NCI-H774 (cell line): ENCODE data around the gene AGXT2.
"Not testable (repeated sequence)": the region's sequence is repeated elsewhere in the genome, so short reads cannot be mapped to it uniquely, and the experiment has no call there.

Experiments
- DNase-seq: peaks from one replicate; lab custom pipeline; 2025; lab: John Stamatoyannopoulos, UW

The AGXT2 gene

DNA sequence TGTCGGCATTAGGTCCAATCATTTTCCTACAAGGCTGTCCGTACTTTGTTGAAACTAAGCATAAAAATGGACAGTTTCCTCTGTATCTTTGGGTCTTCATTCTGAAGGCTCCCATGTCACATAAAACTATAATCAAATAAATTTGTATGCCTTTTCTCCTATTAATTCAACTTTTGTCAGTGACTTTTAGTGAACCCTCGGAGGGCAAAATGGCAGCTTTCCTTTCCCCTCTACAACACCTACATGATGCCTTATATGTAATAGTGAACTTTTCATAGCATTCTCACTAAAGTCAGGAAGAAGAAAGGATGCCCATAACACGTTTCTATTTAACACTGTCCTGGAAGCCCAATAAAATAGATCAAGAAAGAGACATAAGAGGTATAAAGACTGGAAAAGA, 5.1 kb upstream of the AGXT2 start:
- no peak for DNase-seq

DNA sequence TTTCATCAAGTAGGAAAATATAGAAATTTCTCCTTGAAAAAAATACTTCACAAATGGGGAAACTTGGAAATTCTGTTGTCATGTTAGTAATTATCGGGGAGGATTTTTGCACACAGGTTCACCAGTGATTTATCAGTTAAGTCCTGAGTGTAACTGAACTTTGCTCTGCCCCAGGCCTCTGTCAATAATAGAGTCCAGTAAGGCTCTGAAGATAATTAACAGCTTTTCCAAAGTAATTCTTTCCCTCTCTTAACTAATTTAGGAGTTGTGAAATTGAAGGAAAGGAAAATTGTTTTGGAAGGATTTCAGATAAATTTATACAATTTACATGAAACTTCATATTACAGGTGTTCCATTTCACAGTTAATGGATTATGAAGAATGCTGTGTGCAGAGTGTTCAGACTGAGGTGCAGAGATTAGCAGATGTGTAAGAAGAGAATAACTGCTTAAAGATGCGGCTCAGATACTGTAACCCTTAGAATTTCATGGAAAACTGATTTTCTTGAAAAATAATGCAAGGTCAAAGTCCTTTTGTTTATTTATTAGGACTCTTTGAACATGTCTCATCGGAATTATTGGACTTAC, 2.9 kb upstream of the AGXT2 start:
- no peak for DNase-seq

DNA sequence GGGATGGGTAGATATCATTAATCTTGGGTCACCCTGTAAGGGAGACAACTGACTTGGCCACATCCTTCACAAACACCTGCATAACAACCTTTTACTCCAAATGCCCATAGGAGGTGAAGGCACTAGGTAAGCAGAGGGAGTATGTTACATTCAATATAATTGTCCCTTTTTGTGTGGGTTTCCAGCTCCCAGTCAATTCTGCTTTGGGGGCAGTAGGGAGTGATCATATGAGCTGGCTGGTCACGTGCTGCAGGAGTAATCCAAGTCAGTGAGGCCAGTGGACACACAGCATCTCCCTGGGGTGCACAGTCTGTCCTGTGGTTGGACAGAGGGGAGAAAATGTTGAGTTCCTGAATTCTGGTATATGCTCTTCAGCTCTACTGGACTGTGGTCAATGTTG, 1.2 kb upstream of the AGXT2 start:
- DNase-seq: no peak

DNA sequence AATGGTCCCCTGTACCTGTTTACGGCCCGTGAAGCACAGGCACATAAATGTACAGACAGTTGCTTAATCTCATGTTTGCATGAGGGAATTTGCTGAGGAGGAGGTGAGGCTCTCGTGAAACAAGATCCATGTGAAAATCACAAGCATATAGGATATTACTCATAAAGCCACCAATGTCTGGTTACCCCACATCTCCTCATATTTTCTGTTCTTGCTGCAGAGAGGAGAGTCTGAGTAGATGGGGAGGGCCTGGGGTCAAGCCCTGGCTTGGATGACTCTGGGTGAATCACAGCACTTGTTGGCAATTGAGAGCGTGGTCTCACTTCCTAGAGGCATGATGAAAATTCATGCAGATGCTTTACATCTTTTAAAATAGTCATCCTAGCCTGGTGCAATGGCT, 975 bp downstream of the AGXT2 start:
- no peak for DNase-seq

DNA sequence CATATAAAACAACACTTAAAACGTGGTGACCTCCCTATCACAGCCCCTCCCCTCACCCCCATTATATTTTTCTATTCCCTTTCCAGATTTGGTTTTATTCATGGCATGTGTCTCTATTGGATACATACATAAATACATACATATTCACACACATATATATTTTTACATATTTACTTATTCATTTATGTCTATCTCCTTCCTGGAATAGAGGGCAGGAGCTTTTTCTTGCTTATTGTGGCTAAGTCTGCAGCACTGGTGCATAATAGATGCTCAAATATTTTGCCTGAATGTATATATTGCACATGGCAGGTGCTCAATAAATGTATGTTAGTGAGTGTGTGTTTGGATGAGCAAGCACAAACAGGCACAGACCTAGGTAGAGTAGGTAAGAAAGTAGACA, 2.5 kb downstream of the AGXT2 start:
- no peak for DNase-seq

DNA sequence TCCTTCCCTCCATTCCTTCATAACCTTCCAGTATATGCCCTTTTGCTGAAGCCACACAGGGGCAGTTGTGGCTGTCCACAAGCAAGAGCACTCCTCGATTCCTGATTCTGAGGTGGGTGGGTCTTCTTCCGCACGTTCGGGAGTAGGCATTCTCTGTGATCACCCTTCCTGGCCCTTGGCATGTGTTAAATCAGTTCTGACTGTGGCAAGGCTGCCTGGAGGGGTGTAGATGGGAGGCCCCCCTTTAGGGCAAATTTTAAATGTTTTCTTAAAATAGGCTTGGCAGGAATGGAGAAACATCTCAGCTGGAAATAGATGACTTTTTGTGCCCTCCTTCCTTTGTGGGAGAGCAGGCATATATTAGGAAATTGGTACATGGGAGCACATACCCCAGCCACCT, 3.1 kb downstream of the AGXT2 start:
- no peak for DNase-seq

DNA sequence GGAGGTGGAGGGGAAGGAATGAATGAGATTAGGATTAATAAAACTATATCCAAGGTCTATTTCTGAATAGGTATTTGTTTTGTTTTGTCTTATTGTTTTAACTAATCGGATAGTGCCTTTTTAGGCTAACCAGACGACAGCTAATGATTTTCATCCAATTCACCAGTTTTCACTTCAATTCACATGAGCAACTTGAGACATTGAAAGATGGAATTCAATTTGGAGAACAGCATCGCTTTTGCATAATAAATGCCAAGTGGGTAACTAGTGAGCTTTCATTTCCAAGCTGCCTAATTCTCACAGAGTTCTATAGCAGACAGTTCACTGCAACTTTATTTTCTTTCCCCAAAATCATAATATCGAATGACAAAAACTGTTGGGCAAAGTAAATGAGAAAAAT, 5.0 kb downstream of the AGXT2 start:
- no peak for DNase-seq

DNA sequence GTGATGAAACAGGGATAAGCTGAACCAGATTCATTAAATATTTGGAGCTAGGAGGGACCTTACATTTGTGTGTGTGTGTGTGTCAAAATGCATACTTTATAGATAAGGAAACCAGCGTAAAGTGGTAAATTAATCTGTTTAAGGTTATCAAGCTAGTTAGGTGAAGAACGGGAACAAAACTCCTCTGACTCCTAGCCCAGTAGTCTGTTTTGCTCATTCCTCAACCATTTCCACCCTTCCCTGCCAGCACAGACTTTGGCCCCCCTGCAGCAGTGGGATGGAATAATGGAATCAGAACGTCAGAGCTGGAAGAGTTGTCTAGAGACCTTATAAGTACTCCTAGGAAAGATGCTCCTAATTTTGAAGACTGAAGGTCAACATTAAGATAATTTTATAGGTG, 6.5 kb downstream of the AGXT2 start:
- no peak for DNase-seq

DNA sequence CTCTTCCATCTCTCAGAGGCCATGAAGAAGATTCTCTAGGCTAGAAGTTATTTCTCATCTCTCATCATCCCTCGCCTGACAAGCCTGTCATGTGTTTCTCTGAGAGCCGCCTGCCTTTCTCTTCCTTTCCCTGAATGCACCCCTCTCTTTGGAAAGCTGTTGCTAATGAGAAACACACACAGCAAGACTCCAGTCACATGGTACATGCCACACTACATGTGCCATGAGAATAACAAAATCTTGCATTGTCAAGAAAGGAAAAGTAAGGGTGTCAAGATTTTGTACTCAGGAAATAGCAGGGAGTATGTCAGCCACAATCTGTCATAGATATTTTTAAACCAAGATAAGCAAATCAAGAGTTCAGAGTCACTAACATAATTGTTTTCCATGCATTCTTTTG, 8.9 kb downstream of the AGXT2 start:
- DNase-seq: no peak

- no peak for DNase-seq
Observed at GRCh38 chr5:35036536-35036935, 11.2 kb downstream of the AGXT2 start.

DNA sequence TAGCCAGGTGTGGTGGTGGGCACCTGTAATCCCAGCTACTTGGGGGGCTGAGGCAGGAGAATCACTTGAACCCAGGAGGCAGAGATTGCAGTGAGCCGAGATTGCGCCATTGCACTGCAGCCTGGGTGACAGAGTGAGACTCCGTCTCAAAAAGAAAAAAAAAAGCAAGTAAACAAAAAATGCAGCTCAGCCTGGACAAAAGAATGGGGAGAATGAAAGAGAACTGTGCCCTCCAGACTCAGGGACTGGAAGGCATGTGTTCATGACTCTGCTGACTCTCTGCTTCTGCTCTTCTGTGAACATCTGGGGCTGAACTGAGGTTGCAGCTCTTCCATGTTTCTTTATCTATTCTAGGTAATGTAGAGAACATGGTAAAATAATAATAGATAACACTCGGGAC, 11.8 kb downstream of the AGXT2 start:
- not testable (repeated sequence) for DNase-seq

DNA sequence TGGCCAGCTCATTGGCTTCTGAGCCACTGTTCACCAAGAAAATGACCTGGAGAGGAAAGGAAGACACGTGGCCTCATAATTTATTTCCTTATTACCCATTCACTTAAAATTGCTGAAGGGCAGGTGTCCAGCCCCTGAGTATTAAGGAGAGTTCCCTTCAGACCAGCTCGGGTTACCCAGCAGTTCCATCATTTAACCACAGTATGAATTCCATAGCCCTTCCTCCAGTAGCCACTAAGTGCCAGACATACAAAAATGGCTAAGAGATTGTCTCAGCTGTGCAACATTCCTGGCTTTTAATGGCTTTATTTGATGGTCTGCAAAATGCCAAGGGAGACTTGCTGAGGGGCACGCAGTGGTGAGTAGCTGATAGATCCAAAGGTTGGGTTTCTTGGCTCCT, 12.5 kb downstream of the AGXT2 start:
- no peak for DNase-seq

DNA sequence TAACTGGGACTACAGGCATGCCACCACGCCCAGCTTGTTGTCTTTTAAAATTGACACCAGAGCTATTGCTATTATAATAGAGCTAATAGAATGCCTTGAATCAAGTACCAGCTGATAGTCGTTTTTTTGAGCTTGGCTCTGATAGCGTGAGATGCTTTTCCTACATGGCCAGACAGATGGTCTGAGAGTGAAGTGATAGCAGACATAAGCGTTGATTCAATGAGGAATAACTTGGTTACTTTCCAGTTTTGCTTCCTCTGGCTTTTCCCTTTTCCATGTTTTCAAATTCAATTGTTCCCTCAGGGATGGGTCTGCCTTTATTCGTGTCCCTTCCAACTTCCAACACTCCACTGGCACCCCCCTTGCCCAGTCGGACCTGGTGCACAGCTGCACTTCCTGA, 15.4 kb downstream of the AGXT2 start:
- DNase-seq: no peak

- DNase-seq: no peak
Observed at GRCh38 chr5:35031276-35031675, 16.5 kb downstream of the AGXT2 start.

DNA sequence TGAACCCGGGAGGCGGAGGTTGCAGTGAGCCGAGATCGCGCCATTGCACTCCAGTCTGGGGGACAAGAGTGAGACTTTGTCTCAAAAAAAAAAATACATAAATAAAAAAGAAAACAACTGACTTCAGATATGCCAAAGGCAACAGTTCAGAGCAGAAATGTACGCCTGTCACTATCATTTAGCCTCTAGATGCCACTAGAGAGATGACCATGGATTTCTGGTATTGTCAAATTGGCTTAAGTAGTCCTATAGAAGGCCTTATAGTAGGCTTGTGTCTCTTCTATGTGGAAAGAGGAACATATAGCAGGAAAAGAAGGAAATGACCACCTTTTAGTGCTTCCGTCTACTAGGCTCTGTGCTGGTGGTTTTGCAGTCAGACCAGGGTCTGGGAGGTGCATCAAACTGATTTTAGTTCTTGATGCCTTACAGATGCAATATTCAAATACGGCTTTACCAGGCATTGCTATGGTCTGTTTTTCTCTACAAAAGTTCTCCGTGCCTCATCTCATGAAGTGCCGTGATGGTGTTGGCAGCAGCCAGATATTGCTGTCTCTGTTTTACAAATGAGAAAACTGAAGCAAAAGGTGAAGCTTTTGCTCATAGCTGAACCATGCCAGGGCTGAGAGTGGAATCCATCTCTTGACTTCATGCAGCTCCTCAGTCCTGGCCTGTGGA, 17.2 kb downstream of the AGXT2 start:
- no peak for DNase-seq

- DNase-seq: no peak
Observed at GRCh38 chr5:35029333-35029732, 18.4 kb downstream of the AGXT2 start.

DNA sequence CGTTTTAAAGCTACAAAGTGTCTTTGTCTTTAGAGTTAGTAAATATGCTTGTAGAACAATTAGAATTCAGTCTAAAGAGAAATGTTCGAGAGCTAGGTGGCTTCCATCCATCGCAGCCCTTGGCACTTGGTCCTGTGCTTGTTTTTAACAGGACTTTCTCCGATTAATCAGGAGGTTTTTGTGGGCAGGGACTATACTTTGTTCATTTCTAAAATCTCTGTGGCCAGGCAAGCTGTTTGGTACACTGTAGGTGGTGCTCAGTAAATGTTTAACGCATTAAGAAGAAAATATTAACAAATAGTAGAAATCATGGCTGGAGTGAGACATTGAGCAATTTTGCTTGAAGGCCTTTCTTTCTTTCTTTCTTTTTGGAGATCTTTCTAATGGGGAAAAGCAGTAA, 20.8 kb downstream of the AGXT2 start:
- DNase-seq: no peak

DNA sequence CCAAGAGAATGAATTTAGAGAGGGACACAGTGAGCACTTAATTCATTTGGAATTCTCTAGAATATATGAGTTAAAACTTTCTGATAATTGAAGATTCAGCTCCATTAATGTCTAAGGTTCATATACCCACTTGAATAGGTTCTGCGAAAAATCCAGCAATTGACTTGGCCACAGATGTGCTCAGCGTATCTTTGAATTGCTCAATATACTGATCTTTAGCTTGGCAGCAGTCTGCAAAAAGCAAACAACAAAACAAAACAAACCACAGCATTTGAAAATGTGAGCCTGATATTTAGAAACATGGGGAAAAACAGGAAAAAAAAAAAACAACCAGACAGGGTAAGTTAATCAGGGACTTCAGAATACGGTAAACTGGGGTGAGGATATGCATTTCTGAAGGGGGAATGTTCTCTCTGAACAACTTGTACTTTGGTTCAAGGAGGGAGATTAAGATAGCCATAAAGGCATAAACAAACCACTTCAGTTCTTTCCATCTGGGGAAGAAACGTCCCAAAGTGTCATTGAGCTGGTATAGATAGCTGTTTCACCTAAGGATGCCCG, 21.4 kb downstream of the AGXT2 start:
- DNase-seq: no peak

DNA sequence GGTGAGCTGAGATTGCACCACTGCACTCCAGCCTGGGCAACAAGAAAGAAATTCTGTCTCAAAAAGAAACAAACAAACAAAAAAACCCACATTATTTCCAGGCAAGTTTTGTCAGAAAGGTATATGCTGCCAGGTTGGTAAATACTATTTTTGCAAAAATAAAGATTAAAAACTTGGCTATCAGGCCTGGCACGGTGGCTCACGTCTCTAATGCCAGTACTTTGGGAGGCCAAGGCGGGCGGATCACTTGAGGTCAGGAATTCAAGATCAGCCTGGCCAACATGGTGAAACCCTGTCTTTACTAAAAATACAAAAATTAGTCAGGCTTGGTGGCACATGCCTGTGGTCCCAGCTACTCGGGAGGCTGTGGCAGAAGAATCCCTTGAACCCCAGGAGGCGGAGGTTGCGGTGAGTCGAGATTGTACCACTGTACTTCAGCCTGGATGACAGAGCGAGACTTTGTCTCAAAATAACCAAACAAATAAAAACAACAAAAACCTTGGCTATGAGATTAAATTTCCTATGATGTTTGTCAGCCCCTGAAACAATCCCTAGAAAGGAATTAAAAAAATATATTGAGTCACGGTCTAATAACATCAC, 22.7 kb downstream of the AGXT2 start:
- no peak for DNase-seq

DNA sequence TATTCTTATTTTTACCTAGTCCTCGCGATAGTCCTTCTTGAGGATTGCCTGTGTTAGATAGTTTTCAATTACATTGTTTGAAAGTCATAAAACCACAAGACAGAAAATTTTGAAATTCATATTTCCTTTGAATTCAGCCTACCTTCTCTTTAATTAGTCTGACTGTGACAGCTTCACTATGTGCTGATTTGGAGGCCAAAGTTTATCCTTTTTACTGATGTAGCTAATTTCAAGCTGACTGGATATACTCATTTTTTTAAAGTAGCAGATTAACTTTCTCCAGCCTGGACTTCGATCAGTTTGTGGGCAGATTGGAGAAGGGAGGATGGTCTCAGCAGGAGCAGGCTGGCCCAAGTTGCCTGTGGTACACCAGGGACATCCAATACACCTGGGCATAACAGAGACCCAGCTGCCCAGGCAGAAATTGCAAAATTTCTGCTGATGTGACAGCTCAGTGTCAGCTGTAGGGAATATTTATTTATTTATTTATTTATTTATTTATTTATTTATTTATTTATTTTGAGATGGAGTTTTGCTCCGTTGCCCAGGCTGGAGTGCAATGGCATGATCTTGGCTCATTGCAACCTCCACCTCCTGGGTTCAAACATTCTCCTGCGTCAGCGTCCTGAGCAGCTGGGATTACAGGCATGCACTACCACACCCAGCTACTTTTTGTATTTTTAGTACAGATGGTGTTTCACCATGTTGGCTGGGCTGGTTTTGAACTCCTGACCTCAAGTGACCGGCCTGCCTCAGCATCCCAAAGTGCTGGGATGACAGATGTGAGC, 24.2 kb downstream of the AGXT2 start:
- DNase-seq: no peak

DNA sequence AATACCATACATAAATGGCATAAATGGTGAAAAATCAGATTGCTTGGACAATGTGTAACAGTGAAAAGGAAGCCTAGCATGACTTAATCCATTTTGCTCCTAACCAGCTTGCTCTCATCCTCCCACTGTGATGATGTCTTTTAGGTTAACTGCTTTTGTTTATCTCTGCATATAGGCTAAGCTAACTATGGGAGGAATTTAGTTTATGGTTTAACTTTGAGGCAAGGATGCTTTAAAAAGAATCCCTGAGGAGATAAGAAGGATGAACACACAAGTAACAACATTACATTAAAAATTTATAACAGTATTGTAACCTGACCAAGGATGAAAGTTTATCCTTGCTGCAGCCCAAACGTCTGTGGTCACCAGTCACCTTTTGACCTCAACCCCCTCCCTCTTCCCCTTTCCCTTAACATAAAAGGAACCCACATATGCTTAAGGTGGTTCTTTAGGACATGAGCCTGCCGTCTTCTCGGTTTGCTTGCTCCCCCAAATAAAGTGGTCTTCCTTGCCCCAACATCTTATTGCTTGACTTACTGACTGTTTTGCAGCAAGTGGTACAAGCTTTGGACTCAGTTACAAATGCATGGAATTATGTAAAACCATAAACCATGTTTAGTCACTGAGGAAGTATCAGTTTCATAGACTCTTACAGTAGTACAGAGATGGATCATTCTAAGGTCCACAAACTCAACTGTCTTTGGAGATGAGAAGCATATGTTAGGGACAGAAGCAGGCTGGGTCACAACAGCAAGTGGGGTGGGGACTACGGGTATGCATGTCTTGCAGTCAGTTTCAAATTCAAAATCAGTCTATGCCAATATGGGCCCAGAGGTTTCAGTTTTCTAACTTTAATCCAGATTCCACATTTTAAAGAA, 31.3 kb downstream of the AGXT2 start:
- no peak for DNase-seq

GRCh38 chr5:35015063-35015462, 32.7 kb downstream of the AGXT2 start:
- DNase-seq: no peak
